A549 (cell line): Measurements from ENCODE around the gene P2RX4. TPM values are rescaled to one million over a fixed set of nuclear protein-coding genes. Genes with fewer than 3 reads are reported as not detected.

Source experiments
- ATAC-seq, 2 experiments: fragments of 200-7000 bp in 1 of 2; fragments of >200 bp in 1 of 2; cut with Nextera tagmentation in 1 of 2; cut with Tn5 transposase in 1 of 2; 3 replicates each; pipeline versions ENCODE4 v1.8.0 to v1.9.1; 2018 to 2020; ENCODE audit warnings: mild to moderate bottlenecking in 1 of 2, moderate library complexity in 1 of 2
- CTCF ChIA-PET: fragments of 300-600 bp; sonication (Branson Sonifier 250); formaldehyde crosslinking; extraction: SDS; loops from one replicate; lab custom pipeline; 2021; ENCODE audit warnings: antibody characterized with exemption, inconsistent platforms; lab: Yijun Ruan, JAX
- POLR2A ChIA-PET: fragments of 350-600 bp; formaldehyde crosslinking; extraction: SDS; loops from one replicate; lab custom pipeline; 2021; ENCODE audit warnings: antibody characterized with exemption, inconsistent platforms; lab: Yijun Ruan, JAX
- DNase-seq, 2 experiments: peaks; one replicate each; pipeline versions ENCODE4 v3.0.0 to v3.0.0-alpha.2; 2011 to 2016; ENCODE audit warnings: low read depth in 1 of 2, low spot score in 1 of 2
- FAIRE-seq: peaks from 2 replicates; lab custom pipeline; 2011; peaks lifted over from hg19 to GRCh38; lab: Jason Lieb, UNC
- H3K27ac ChIP-seq, 2 experiments: fragments of >200 bp; sonication (Bioruptor Twin); formaldehyde crosslinking; 3 replicates each; pipeline ENCODE4 v1.5.1; 2016 to 2017
- H3K4me1 ChIP-seq: fragments of >200 bp; sonication (Bioruptor Twin); formaldehyde crosslinking; 3 replicates; pipeline ENCODE4 v1.6.1; 2016
- H3K4me2 ChIP-seq: fragments of >200 bp; sonication (Bioruptor Twin); formaldehyde crosslinking; 3 replicates; pipeline ENCODE4 v1.6.1; 2016
- H3K4me3 ChIP-seq: fragments of >200 bp; sonication (Bioruptor Twin); formaldehyde crosslinking; 3 replicates; pipeline ENCODE4 v1.5.1; 2016
- H3K9me3 ChIP-seq: fragments of >200 bp; sonication (Bioruptor Twin); formaldehyde crosslinking; 3 replicates; pipeline ENCODE4 v1.6.1; 2016
- CBX8 ChIP-seq: fragments of 200-600 bp; sonication (generic); IDR thresholded peaks from 2 replicates; pipeline ENCODE4 v1.6.1; 2016
- CEBPB ChIP-seq, 2 experiments: fragments of >200 bp in 1 of 2; sonication (Bioruptor Twin) in 1 of 2; formaldehyde crosslinking in 1 of 2; IDR thresholded peaks; 2 replicates each; pipeline ENCODE4 v1.6.1; 2012 to 2016
- CHD2 ChIP-seq: fragments of 150-350 bp; IDR thresholded peaks from 2 replicates; pipeline ENCODE4 v1.6.1; 2014; ENCODE audit warnings: low read length; ENCODE audit not compliant: partially characterized antibody
- EHF ChIP-seq: fragments of 250-450 bp; sonication (Bioruptor Pico); IDR thresholded peaks from 2 replicates; pipeline ENCODE4 v1.5.0; 2020; ENCODE audit warnings: mild to moderate bottlenecking
- EHMT2 ChIP-seq: fragments of 200-600 bp; sonication (generic); IDR thresholded peaks from 2 replicates; pipeline ENCODE4 v1.6.1; 2016; ENCODE audit warnings: antibody characterized with exemption, low read depth, mild to moderate bottlenecking, moderate library complexity
- EP300 ChIP-seq, 2 experiments: fragments of >200 bp; sonication (Bioruptor Twin); formaldehyde crosslinking; IDR thresholded peaks; 2 replicates in 1 of 2; 3 replicates in 1 of 2; pipeline ENCODE4 v1.6.1; 2016 to 2017
- FOSB ChIP-seq: fragments of 250-450 bp; sonication (Bioruptor Pico); IDR thresholded peaks from 2 replicates; pipeline ENCODE4 v1.5.0; 2020; ENCODE audit warnings: mild to moderate bottlenecking, moderate library complexity
- HOXA7 ChIP-seq: fragments of 250-450 bp; sonication (Bioruptor Pico); IDR thresholded peaks from 2 replicates; pipeline ENCODE4 v1.5.0; 2020; ENCODE audit warnings: mild to moderate bottlenecking, moderate library complexity
- HOXB5 ChIP-seq: fragments of 250-450 bp; sonication (Bioruptor Pico); IDR thresholded peaks from 2 replicates; pipeline ENCODE4 v1.5.0; 2020; ENCODE audit warnings: mild to moderate bottlenecking, moderate library complexity
- JUN ChIP-seq, 2 experiments: fragments of >200 bp; sonication (Bioruptor Twin); formaldehyde crosslinking; IDR thresholded peaks; 2 replicates in 1 of 2; 3 replicates in 1 of 2; pipeline ENCODE4 v1.6.1; 2016 to 2017
- JUNB ChIP-seq: fragments of >200 bp; sonication (Bioruptor Twin); formaldehyde crosslinking; IDR thresholded peaks from 2 replicates; pipeline ENCODE4 v1.6.1; 2016
- NPAS2 ChIP-seq: fragments of 250-450 bp; sonication (Bioruptor Pico); IDR thresholded peaks from 2 replicates; pipeline ENCODE4 v1.8.0; 2022; ENCODE audit warnings: mild to moderate bottlenecking, moderate library complexity, borderline replicate concordance
- NR3C1 ChIP-seq: fragments of >200 bp; sonication (Bioruptor Twin); formaldehyde crosslinking; IDR thresholded peaks from 3 replicates; pipeline ENCODE4 v1.6.1; 2017
- POLR2AphosphoS2 ChIP-seq: conservative IDR thresholded peaks from 2 replicates; pipeline ENCODE4 v1.6.1; 2012; ENCODE audit warnings: low read length, improper control_type of control experiment, inconsistent platforms
- RARB ChIP-seq: fragments of 250-450 bp; sonication (Bioruptor Pico); IDR thresholded peaks from 2 replicates; pipeline ENCODE4 v1.8.0; 2021; ENCODE audit warnings: mild to moderate bottlenecking, moderate library complexity
- RFX5 ChIP-seq: fragments of 450-650 bp; IDR thresholded peaks from 2 replicates; pipeline ENCODE4 v1.7.1; 2014; ENCODE audit warnings: antibody characterized with exemption, mild to moderate bottlenecking, moderate library complexity
- TP53 ChIP-seq: fragments of 250-450 bp; sonication (Bioruptor Pico); IDR thresholded peaks from 2 replicates; pipeline ENCODE4 v1.5.0; 2021; ENCODE audit warnings: mild to moderate bottlenecking, moderate library complexity
- ZNF302 ChIP-seq: fragments of 250-450 bp; sonication (Bioruptor Pico); IDR thresholded peaks from 2 replicates; pipeline ENCODE4 v1.9.0; 2021; ENCODE audit warnings: inconsistent platforms, mild to moderate bottlenecking, moderate library complexity
- ZSCAN20 ChIP-seq: fragments of 250-450 bp; sonication (Bioruptor Pico); IDR thresholded peaks from 2 replicates; pipeline ENCODE4 v1.8.0; 2022; ENCODE audit warnings: mild to moderate bottlenecking, moderate library complexity
- WGBS: methylation state at CpG from one replicate; pipeline ENCODE4 v1.1.6; 2017; ENCODE audit errors: missing lambda C conversion rate; 5-methylcytosine and 5-hydroxymethylcytosine counted together
- polyA plus RNA-seq, 4 experiments: library from polyadenylated mRNA; depleted of rRNA in 3 of 4; stranded (reverse); fragments of >200 nt; fragmentation: RNase III in 1 of 4; extraction: RNeasy Plus Mini Kit Qiagen cat#74134 plus additional on column Dnase treatment in 1 of 4; gene quantifications; 2 replicates in 3 of 4; 3 replicates in 1 of 4; pipeline ENCODE4 v1.2.3, GENCODE V29; 2011 to 2017
- TF ChIP-seq, protein P1 (sequence below): fragments of >200 bp; sonication (Bioruptor Twin); formaldehyde crosslinking; IDR thresholded peaks from 3 replicates; pipeline ENCODE4 v1.6.1; 2016
- TF ChIP-seq, protein P2 (sequence below): fragments of 250-450 bp; sonication (Bioruptor Pico); IDR thresholded peaks from 2 replicates; pipeline ENCODE4 v1.5.0; 2021; ENCODE audit warnings: mild to moderate bottlenecking, moderate library complexity, borderline replicate concordance
- TF ChIP-seq, protein P3 (sequence below): fragments of 450-650 bp; IDR thresholded peaks from 2 replicates; pipeline ENCODE4 v1.6.1; 2014; ENCODE audit warnings: antibody characterized with exemption
- TF ChIP-seq, protein P4 (sequence below): fragments of >200 bp; sonication (Bioruptor Twin); formaldehyde crosslinking; IDR thresholded peaks from 2 replicates; pipeline ENCODE4 v1.6.1; 2016

The P2RX4 gene
- polyA plus RNA-seq, 2 of the 4 experiments (the other 2 are of a cell fraction): 16.0 to 27.5 TPM

DNA sequence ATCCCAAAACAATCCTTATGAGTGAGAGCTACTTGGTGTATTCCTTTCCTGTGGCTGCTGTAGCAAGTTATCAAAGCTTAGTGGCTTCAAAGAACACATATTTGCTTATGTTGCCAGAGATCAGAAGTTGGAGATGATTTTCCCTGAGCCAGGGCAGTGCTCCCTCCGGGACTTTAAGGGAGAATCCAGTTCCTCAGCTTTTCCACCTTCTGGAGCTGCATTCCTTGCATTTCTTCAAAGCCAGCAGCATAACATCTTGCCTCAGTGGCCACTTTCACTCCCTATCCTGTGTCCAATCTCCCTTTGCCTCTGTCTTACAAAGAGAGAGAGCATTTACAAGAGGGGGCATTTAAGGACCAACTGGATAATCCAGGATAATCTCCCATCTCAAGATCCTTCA is 43.6 kb upstream of the P2RX4 start:
- POLR2A ChIA-PET: no interaction called here
- 39% methylated on average over 1 of the region's 1 CpG for WGBS
- DNase-seq: no peak
- no peak for ATAC-seq
- no peak for TF ChIP-seq NPAS2 (CRISPR knock-in tag)
- TF ChIP-seq EP300 (IDR thresholded peaks at IDR 0.05): no peak
- TF ChIP-seq RFX5: no peak
- TF ChIP-seq EHF (CRISPR knock-in tag): no peak
- no peak overlapping the region for H3K27ac ChIP-seq
- H3K4me3 ChIP-seq: no peak overlapping the region
- FAIRE-seq: no peak
- no peaks in the 10 kb centered on the region for H3K9me3 ChIP-seq
- H3K4me2 ChIP-seq: no peak overlapping the region
- CTCF ChIA-PET: interaction anchor here (1.6 kb wide), 1 partner anchor 64 kb away, joined by 3 read pairs; no protein-coding TSS in a partner anchor
- no peaks in the 10 kb centered on the region for H3K4me1 ChIP-seq

DNA sequence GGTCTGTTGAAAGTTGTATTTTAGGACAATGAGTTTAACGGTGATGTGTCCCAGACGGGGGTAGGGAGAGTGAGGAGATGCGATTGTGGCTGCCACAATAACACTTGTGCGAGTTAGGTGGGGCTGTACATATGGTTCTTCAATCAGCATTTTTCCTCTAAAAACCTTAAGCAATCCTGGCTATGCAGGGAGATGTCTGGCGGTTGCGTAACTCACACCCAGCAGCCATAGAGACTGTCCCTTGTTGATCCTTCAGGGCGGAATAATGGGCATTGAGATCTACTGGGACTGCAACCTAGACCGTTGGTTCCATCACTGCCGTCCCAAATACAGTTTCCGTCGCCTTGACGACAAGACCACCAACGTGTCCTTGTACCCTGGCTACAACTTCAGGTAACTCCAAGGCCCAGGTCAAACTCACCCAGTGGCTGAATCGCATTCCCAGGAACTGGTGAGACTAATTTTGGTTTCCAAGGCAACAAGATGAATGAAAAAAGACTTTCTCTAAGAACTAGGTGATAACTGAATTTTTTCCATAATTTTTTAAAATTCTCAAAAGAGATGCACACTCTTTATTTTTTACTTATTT is 42.6 kb upstream of the P2RX4 start:
- WGBS: 64% methylated on average over 14 of the region's 14 CpGs
- POLR2A ChIA-PET: no interaction called here
- CTCF ChIA-PET: interaction anchor here (0.6 kb wide), 3 partner anchors 35 to 110 kb away, joined by 3 to 4 read pairs (median 4); partner anchors contain the start of gene P2RX7
- Histone ChIP-seq H3K4me2 (no peak overlapping the region), H3K27ac (no peak overlapping the region), H3K9me3 (no peaks in the 10 kb centered on the region), H3K4me1 (no peaks in the 10 kb centered on the region), H3K4me3 (no peak overlapping the region)
- no peak for DNase-seq
- TF ChIP-seq, protein P1, sequence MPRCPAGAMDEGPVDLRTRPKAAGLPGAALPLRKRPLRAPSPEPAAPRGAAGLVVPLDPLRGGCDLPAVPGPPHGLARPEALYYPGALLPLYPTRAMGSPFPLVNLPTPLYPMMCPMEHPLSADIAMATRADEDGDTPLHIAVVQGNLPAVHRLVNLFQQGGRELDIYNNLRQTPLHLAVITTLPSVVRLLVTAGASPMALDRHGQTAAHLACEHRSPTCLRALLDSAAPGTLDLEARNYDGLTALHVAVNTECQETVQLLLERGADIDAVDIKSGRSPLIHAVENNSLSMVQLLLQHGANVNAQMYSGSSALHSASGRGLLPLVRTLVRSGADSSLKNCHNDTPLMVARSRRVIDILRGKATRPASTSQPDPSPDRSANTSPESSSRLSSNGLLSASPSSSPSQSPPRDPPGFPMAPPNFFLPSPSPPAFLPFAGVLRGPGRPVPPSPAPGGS: no peak
- TF ChIP-seq CEBPB (IDR thresholded peaks at IDR 0.05): peak; percentile 53 to 75; a peak in 2 of 4 replicates
- no peak; a peak in 2 of 6 replicates for ATAC-seq
- no peak for FAIRE-seq

DNA sequence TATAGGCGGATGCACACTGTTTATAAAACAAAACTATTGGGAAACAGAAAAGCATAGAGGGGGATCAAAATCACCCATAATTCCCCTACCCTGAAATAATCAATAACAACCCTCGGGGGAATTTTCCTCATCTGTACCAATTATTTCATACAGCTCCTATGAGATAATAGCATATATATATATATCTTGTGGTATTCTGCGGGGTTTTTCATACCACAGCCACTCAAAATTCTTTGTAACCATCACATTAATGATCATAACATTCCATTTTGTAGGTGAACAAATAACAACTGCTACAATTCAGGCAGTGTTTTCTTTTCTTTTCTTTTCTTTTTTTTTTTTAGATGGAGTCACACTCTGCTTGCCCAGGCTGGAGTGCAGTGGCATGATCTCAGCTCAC is 42.0 kb upstream of the P2RX4 start:
- CTCF ChIA-PET: interaction anchor here (0.6 to 1.7 kb wide), 2 partner anchors 108 to 109 kb away, joined by 4 read pairs; no protein-coding TSS in a partner anchor
- Histone ChIP-seq H3K4me2 (no peak overlapping the region), H3K27ac (no peak overlapping the region)
- no peak for FAIRE-seq
- WGBS: 35% methylated on average over 3 of the region's 3 CpGs
- no peak for ATAC-seq
- POLR2A ChIA-PET: no interaction called here
- TF ChIP-seq, protein P2, sequence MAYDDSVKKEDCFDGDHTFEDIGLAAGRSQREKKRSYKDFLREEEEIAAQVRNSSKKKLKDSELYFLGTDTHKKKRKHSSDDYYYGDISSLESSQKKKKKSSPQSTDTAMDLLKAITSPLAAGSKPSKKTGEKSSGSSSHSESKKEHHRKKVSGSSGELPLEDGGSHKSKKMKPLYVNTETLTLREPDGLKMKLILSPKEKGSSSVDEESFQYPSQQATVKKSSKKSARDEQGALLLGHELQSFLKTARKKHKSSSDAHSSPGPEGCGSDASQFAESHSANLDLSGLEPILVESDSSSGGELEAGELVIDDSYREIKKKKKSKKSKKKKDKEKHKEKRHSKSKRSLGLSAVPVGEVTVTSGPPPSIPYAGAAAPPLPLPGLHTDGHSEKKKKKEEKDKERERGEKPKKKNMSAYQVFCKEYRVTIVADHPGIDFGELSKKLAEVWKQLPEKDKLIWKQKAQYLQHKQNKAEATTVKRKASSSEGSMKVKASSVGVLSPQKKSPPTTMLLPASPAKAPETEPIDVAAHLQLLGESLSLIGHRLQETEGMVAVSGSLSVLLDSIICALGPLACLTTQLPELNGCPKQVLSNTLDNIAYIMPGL (CRISPR knock-in tag): no peak
- TF ChIP-seq JUN (IDR thresholded peaks at IDR 0.05) (no peak), JUNB (no peak), CHD2 (no peak), POLR2AphosphoS2 (no peak), ZNF302 (CRISPR knock-in tag) (no peak), NR3C1 (no peak), HOXB5 (CRISPR knock-in tag) (no peak), TP53 (no peak), HOXA7 (CRISPR knock-in tag) (no peak), FOSB (CRISPR knock-in tag) (no peak), CBX8 (no peak), EHF (CRISPR knock-in tag) (no peak), ZSCAN20 (no peak), EHMT2 (no peak), RARB (CRISPR knock-in tag) (no peak)
- TF ChIP-seq, protein P3, sequence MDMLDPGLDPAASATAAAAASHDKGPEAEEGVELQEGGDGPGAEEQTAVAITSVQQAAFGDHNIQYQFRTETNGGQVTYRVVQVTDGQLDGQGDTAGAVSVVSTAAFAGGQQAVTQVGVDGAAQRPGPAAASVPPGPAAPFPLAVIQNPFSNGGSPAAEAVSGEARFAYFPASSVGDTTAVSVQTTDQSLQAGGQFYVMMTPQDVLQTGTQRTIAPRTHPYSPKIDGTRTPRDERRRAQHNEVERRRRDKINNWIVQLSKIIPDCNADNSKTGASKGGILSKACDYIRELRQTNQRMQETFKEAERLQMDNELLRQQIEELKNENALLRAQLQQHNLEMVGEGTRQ: no peak
- TF ChIP-seq, protein P4, sequence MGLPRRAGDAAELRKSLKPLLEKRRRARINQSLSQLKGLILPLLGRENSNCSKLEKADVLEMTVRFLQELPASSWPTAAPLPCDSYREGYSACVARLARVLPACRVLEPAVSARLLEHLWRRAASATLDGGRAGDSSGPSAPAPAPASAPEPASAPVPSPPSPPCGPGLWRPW: no peak
- TF ChIP-seq, all 56 proteins: peak for 0
- H3K4me3 ChIP-seq: no peak overlapping the region
- H3K9me3 ChIP-seq: no peaks in the 10 kb centered on the region
- DNase-seq: no peak
- H3K4me1 ChIP-seq: no peaks in the 10 kb centered on the region
